ENCODE measurements around the gene VSTM5. TPM values are rescaled to one million over a fixed set of nuclear protein-coding genes. Genes with fewer than 3 reads are reported as not detected.

The VSTM5 gene
- total RNA-seq, 4 donors from 2014 or later = 0.13 to 0.19 TPM; not detected in 2

GRCh38 chr11:93820847-93821246 is 29.6 kb downstream of the VSTM5 start:
- WGBS, 2 donors = 88 to 93% methylated on average over 14 of the region's 14 CpGs
- no peak overlapping the region for H3K4me3 ChIP-seq (ENCODE audit: low read depth, poor library complexity, severe bottlenecking)
- intact Hi-C loops (cut with DNase I; ENCODE audit: low total_unique reads) = no loop called here
- TF ChIP-seq, protein P1, sequence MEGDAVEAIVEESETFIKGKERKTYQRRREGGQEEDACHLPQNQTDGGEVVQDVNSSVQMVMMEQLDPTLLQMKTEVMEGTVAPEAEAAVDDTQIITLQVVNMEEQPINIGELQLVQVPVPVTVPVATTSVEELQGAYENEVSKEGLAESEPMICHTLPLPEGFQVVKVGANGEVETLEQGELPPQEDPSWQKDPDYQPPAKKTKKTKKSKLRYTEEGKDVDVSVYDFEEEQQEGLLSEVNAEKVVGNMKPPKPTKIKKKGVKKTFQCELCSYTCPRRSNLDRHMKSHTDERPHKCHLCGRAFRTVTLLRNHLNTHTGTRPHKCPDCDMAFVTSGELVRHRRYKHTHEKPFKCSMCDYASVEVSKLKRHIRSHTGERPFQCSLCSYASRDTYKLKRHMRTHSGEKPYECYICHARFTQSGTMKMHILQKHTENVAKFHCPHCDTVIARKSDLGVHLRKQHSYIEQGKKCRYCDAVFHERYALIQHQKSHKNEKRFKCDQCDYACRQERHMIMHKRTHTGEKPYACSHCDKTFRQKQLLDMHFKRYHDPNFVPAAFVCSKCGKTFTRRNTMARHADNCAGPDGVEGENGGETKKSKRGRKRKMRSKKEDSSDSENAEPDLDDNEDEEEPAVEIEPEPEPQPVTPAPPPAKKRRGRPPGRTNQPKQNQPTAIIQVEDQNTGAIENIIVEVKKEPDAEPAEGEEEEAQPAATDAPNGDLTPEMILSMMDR (IDR thresholded peaks at IDR 0.05) = no peak
- TF ChIP-seq POLR2A (IDR thresholded peaks at IDR 0.05) = no peak
- no peak for DNase-seq (ENCODE audit: low spot score in 2 of 2)

DNA sequence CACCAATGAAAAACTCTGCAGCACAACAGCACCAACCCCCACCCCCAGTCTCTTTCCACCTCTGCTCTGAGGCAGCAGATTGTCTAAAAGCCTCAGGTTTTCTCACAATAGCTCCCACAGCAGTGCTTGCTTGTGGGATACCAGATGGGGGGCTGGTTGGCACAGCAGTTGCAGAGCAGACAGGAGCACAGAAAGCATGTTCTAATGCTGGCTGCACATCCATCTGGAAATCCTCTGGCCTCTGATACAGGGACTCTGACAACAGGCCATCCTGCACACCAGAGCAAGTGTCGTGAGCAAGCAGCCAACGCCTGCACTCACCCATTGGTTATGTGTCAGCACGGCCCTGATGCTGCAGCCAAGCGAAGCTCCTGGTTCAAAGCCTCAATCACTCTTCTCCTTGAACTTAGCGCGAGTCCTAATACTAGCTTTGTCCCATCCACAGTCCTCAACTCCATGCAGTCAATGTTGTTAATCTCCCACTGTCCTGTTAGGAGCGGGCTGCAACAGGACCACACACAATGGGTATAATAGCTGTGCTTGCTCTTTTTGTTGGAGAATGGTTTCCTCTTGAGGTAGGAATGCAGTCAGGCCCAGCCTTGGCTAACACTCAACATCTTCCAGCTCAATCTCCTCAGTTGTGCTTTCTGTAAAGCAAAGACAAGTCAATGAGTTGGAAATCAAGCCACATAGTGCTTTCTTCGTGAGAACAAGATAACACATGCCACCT is 30.3 kb downstream of the VSTM5 start:
- H3K4me3 ChIP-seq (ENCODE audit: low read depth, poor library complexity, severe bottlenecking) = no peak overlapping the region
- WGBS, 2 donors = 89 to 91% methylated on average over 8 of the region's 8 CpGs
- no peak for TF ChIP-seq POLR2A (IDR thresholded peaks at IDR 0.05)
- TF ChIP-seq, protein P1 (IDR thresholded peaks at IDR 0.05) = no peak
- no peak for DNase-seq (ENCODE audit: low spot score in 2 of 2)
- intact Hi-C loops (cut with DNase I; ENCODE audit: low total_unique reads) = no loop called here

DNA sequence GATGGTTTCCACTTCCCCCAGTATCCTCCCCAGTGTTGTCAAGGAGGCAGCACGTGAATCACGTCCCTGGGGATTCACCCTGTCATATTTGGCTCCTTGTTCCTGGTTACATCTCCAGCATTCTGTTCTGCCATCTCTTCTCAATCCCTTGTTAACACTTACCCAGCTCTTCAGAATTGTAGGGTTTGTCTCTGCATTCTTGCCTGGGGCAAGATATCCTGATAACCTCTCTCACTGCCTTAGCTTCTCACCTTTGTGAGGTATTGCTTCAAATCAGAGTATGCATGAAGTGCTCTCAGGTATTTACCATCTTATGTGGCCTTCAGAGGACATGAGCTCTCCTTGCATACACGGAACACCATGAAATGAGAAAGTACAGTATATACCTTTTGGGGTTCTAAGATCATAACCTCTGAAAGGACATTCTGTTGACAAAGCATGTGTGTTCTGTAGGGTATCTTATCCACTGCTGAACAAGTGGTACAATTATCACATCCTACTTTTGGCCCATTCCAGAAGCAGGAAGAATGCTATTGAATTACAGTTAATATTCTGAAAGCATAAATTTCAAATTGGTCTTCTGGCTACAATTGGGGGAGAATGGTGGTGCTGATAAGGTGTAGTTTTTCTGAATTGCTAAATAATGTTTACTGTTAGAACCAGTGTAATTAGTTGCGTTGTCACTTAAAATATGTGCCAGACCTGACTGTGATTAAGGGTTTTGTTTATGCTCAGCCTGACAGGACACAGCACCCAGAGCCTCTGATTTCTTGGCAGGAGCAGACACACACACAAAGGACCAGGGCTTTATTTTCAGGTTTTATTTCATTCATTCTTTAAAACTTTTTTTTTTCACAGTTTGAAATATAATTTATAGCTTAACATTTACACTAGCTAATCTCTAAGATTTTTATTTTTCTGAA is 32.7 kb downstream of the VSTM5 start:
- no peak for DNase-seq (ENCODE audit: low spot score in 2 of 2)
- intact Hi-C loops (cut with DNase I; ENCODE audit: low total_unique reads) = no loop called here
- TF ChIP-seq POLR2A (IDR thresholded peaks at IDR 0.05) = no peak
- no peak overlapping the region for H3K4me3 ChIP-seq (ENCODE audit: low read depth, poor library complexity, severe bottlenecking)
- WGBS, 2 donors = 46 to 52% methylated on average over 4 of the region's 4 CpGs

- no peak overlapping the region for H3K4me3 ChIP-seq (ENCODE audit: low read depth, poor library complexity, severe bottlenecking)
- intact Hi-C loops (cut with DNase I; ENCODE audit: low total_unique reads) = no loop called here
- TF ChIP-seq, protein P1 (IDR thresholded peaks at IDR 0.05) = no peak
- TF ChIP-seq POLR2A (IDR thresholded peaks at IDR 0.05) = no peak
- 84 to 92% methylated on average over 6 of the region's 6 CpGs for WGBS, 2 donors
- DNase-seq (ENCODE audit: low spot score in 2 of 2) = no peak
Observed at GRCh38 chr11:93814966-93815633, 35.3 kb downstream of the VSTM5 start.

DNA sequence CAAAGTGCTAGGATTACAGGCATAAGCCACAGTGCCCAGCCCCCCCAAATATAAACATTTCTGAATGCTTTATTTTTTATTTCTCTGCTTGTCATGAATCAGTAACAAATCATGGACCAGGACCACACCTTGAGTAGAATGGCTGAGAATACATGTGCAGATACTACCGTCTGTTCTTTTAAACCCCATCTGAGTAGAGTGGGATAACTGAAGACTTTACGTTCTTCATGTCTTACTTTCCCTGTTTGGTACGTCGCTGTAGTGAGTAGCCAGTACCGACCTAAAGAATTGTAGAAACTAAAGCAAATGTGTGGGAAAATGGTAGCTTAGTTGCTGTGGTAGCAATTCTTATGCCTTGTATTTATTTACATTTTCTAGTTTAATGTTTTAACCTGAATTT is 36.4 kb downstream of the VSTM5 start:
- H3K4me3 ChIP-seq (ENCODE audit: low read depth, poor library complexity, severe bottlenecking) = no peak overlapping the region
- intact Hi-C loops (cut with DNase I; ENCODE audit: low total_unique reads) = no loop called here
- DNase-seq (ENCODE audit: low spot score in 2 of 2) = no peak
- 97% methylated on average over 5 of the region's 5 CpGs for WGBS, 2 donors
- no peak for TF ChIP-seq POLR2A (IDR thresholded peaks at IDR 0.05)
- TF ChIP-seq, protein P1 (IDR thresholded peaks at IDR 0.05) = no peak

DNA sequence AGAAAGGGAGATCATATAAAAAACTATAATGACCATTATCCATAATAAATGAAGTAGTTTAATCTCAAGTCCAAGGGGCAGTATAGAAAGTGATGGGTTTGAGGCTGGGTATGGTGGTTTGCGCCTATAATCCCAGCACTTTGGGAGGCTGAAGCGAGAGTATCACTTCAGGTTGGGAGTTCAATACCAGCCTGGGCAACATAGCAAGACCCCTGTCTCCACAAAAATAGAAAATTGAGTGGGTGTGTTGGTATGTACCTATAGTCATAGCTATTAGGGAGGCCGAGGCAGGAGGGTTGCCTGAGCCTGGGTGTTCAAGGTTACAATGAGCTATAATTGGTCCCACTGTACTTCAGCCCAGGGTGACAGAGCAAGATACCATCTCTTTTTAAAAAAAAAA is 42.4 kb downstream of the VSTM5 start:
- no peak overlapping the region for H3K4me3 ChIP-seq (ENCODE audit: low read depth, poor library complexity, severe bottlenecking)
- no peak for DNase-seq (ENCODE audit: low spot score in 2 of 2)
- 98 to 100% methylated on average over 3 of the region's 3 CpGs for WGBS, 2 donors
- intact Hi-C loops (cut with DNase I; ENCODE audit: low total_unique reads) = no loop called here
- TF ChIP-seq, protein P1 (IDR thresholded peaks at IDR 0.05) = no peak
- TF ChIP-seq POLR2A (IDR thresholded peaks at IDR 0.05) = no peak
